ENCODE data around the gene BLNK.
A peak's percentile ranks its signal among the peaks of the same experiment; 100 is the strongest.
"Not testable (repeated sequence)": the region's sequence is repeated elsewhere in the genome, so short reads cannot be mapped to it uniquely, and the experiment has no call there.

BLNK gene

DNA sequence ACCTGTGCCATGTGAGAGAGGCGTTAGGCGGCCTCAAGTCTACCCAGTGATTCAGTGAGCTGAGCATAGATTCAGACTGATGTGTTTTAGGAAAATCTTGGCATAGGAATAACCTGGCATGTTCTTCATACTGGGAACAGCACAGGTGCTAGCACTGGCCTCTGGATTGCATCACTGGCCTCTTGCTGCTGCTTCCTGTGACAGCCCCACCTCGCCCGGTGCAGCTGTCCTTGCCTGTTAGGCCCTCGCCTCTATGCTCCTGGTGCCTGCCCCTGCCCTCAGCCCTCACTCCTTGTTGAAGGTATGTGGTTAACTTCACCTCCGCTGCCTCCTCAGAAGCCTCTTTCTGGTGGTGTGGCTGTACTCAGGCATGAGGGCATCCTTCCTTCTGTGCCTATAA is 46.2 kb downstream of the BLNK start:
- DNase-seq (ENCODE audit: low spot score), result peak; percentile 7

DNA sequence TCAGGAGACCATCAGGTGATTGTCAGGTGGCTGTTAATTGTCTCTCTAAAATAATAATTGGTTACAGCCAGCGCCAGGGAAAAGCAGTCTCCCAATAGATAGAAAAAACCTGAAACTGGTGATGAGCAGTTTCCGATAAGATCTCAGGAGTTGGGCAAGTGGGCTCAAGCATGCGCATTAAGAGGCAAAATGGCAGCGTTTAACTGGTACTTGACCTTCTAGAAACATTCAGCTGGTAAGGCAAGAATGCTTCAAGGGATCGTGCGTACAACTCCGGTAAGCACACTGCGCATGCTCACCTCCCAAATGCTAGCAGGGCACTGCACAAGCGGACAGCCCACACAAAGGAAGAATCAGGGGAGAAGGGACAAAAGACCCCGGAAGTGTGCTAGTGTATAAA is 48.5 kb downstream of the BLNK start:
- no peak for DNase-seq (ENCODE audit: low spot score)

- no peak for DNase-seq (ENCODE audit: low spot score)
Observed at GRCh38 chr10:96222441-96222840, 48.9 kb downstream of the BLNK start.

- no peak for DNase-seq (ENCODE audit: low spot score)
Observed at GRCh38 chr10:96218826-96219225, 52.5 kb downstream of the BLNK start.

DNA sequence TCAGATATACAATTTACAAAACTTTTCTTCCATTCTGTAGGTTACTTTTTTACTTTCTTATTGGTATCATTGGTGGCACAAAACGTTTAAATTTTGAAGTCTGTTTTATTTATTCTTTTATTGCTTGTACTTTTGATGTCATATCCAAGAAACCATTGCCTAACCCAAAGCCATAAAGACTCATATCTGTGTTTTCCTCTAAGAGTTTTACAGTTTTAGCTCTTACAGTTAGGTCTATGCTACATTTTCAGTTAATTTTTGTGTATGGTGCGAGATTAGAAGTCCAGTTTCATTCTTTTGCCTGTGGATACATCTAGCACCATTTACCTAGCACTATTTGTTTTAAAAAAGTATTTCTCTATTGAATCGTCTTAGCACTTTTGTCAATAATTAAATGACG is 53.7 kb downstream of the BLNK start:
- no peak for DNase-seq (ENCODE audit: low spot score)

GRCh38 chr10:96216775-96217174 is 54.6 kb downstream of the BLNK start:
- DNase-seq (ENCODE audit: low spot score), result no peak

DNA sequence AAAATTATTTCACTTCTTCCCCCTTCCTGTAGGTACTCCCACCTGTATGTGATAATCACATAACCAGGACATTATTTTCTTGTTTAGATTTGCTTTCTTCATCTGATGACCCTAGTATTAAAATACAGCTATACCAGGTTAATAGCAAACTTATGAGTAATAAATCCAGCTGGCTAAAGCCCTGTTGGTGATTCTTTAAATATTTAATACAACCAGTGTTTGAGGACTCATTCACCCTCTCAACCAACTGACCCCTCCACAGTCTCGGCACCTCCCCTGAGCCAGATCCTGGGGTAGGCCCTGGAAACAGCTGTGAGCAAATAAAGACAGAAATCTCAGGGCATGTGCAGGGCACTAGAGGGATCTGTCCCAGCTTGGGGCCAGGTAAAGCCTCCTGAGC is 58.5 kb downstream of the BLNK start:
- no peak for DNase-seq (ENCODE audit: low spot score)

DNA sequence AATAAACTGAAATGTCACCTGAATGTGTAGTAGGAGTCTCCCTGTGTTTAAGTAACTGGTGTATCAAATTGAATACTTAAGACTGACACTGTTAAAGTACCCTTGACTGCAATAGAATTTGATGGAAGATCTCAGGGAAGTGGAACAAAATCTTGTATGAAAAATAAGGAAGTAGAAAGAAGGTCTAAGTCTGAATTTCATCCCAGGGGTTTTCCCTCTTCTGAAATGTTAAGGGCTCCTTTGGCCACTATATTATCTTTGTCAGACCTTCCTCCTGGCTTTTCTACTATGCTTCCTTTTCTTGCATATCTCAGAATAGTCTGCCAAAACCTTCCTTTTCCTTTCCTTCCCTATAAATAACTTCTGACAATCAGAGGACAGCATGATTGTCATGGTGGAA is 59.6 kb downstream of the BLNK start:
- no peak for DNase-seq (ENCODE audit: low spot score)

- DNase-seq (ENCODE audit: low spot score), result no peak
Observed at GRCh38 chr10:96208946-96209345, 62.4 kb downstream of the BLNK start.

DNA sequence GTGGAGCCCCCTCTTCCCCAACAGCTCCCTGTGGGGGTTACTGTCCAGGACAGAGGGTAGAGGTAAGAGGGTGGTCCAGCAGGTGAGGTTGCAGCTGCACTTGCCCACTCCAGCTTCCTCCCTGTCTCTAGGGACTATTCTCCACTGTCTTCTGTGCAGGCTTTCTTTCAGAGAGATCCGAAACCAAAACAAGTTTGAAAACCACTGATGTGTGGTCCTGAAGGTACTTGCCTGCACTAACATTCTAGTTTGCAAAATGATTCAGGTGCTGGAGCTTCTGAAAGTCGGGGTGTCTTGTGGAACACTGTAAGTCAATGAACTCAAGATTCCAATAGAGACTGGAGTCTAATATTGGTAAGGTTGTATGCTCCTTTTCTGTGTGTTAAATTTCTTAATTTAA is 63.1 kb downstream of the BLNK start:
- DNase-seq (ENCODE audit: low spot score), result no peak

DNA sequence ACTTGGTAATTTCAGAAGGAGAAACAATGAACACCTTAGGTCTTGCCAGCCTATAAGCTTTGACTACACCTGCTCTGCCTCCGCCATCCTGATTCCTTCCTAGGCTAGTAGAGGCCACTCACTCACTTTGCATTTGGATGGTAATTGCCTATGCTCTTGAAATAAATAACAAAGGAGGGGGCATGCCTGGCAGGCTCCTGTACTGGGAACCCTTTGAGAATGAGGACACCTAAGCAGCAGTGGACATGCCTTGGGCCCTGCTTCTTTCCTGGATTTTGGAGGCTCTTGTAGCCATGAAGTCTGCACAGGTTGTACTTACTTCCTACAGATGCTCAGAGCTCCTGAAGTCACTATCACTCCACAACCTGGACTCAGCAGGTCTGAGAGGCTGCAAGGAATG is 65.8 kb downstream of the BLNK start:
- no peak for DNase-seq (ENCODE audit: low spot score)

- DNase-seq (ENCODE audit: low spot score), result no peak
Observed at GRCh38 chr10:96201525-96201924, 69.8 kb downstream of the BLNK start.

- DNase-seq (ENCODE audit: low spot score), result not testable (repeated sequence)
Observed at GRCh38 chr10:96189505-96189904, 81.9 kb downstream of the BLNK start.

DNA sequence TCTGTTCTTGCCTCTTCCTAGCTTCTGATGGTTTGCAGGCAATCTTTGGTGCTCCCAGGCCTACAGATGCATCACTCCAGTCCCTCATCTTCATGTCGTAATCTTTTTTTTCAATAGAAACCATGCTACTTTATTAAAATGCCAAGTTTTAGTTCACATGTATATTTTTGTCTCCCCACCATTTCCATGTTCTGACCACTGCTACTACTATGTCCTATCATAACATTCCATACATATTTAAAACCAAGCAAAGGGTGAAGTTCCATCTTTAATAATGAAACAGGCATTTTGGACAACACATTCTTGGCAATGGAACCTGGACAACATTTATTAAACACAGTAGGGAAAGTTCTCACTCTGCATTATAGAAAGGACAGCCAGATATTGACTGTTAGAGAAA is 82.5 kb downstream of the BLNK start:
- DNase-seq (ENCODE audit: low spot score), result no peak

DNA sequence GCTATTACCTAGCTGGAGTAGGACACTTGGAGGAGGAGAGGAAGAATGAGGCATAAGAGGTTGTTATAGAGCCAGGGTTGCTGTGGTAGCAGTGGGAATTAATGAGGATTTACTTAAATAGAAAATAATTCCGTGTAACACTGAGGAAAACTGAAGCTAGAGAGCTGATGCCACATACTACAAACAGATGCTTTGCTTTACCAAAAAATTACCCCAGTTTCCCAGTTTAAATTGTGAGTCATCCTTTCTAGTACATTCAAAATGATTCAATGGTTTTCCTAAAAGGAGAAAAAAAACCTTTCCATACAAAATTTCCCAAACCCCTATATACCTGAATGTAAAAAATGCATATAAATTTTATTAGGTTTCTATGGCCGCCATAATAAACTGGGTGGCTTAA is 82.9 kb downstream of the BLNK start:
- DNase-seq (ENCODE audit: low spot score), result no peak

DNA sequence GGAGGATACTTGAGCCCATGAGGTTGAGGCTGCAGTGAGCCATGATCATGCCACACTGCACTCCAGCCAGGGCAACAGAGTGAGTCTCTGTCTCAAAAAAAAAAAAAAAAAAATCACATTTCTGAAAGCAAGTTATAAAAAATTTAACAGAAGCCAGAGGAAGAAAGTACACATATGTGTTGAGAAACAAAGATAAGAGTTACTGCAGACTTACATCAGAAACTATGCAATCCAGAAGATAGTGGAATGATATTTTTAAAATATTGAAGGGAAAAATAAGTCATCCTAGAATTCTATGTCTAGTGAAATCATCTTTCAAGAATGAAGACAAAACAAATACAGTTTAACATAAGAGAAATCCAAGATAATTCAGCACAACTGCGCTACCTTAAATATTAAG is 94.4 kb downstream of the BLNK start:
- DNase-seq (ENCODE audit: low spot score), result peak; percentile 4

GRCh38 chr10:96172666-96173065 is 98.7 kb downstream of the BLNK start:
- DNase-seq (ENCODE audit: low spot score), result no peak

DNA sequence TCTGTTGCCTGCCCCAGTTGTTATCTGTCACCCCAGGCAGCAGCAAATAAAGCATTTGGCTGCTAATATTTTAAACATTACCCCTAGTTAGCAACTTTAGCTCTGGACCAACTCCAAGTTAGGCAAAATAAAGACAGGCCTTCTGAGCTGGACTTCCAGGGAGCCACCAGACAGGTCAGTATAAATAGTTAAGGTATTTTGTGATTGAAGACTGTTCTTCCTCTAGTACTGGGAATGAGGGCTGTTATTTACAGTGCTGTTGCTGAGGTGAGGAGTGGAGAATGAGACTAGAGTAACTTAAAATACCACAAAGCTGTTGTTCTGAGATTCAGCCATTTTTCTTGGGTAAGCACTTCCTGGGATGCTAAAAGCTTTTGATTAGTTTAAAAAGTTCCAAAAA is 101.1 kb downstream of the BLNK start:
- no peak for DNase-seq (ENCODE audit: low spot score)

DNA sequence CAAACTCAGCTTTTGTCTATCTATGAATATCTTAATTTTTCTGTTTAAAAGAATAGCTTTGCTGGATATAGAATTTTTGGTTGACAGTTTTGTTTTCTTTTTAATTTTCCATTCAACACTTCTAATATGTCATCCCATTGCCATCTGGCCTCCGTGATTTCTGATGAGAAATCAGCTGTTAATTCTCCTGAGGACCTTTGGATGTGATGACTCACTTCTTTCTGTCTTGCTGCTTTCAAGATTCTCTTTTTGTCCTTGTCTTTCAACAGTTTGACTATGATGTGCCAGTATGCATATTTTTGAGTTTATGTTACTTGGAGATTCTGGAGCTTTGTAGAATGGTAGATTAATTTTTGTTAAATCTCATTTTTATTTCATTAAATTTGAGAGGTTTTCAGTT is 102.8 kb downstream of the BLNK start:
- DNase-seq (ENCODE audit: low spot score), result no peak

- DNase-seq (ENCODE audit: low spot score), result no peak
Observed at GRCh38 chr10:96165726-96166125, 105.6 kb downstream of the BLNK start.

GRCh38 chr10:96153070-96153469 is 118.3 kb downstream of the BLNK start:
- no peak for DNase-seq (ENCODE audit: low spot score)

GRCh38 chr10:96152437-96152836 is 118.9 kb downstream of the BLNK start:
- no peak for DNase-seq (ENCODE audit: low spot score)

Data from SW480 (cell line).